EH (cell line): ENCODE data around the gene CBX2.
"Not testable (repeated sequence)": the region's sequence is repeated elsewhere in the genome, so short reads cannot be mapped to it uniquely, and the experiment has no call there.

Experiments used
- DNase-seq: peaks from one replicate; pipeline ENCODE4 v3.0.0-alpha.2; 2015; ENCODE audit warnings: low read depth

Gene CBX2

DNA sequence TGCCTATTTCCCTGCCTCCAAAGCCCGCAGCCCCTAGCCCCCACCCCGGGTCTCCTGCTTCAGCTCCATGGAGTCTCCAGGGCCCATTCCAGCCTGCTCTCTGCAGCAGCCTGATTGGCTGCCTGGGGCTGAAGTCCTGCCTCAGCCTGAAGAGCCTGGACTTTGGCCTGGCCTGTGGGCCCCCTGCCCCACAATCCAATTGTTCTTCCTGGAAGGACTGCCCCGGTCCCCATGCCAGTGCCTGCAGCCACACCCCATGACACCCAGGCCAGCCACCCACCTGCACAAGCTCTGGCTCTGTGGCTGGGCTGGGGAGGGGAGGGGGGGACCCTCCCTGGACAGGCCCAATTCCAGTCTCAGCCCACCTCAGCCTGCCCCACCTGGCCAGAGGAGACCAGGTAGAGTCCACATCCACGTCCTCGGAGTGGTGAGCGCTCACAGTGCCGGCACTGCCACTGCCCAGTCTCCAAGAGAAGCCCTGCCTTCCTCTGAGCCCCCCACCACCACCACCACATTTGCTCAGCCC, 34.9 kb upstream of the CBX2 start:
- no peak for DNase-seq

DNA sequence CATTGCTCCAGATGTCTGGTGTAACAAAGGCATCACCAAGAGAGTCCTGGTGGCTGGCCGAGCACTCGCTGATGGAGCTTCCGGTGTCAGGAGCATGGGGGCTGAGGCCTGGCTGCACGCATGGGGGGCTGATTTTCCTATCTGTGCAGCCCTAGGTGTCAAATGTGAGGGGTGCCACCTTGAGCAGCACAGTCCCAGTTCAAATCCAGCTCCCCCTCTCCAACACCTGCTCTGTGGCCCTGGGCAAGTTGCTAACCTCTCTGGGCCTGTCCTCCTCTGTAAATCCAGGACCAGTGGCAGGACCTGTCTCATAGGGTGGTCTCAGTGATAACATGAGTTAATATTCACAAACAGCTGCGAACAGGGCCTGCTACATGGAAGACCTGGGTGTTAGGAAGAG, 34.3 kb upstream of the CBX2 start:
- DNase-seq: no peak

DNA sequence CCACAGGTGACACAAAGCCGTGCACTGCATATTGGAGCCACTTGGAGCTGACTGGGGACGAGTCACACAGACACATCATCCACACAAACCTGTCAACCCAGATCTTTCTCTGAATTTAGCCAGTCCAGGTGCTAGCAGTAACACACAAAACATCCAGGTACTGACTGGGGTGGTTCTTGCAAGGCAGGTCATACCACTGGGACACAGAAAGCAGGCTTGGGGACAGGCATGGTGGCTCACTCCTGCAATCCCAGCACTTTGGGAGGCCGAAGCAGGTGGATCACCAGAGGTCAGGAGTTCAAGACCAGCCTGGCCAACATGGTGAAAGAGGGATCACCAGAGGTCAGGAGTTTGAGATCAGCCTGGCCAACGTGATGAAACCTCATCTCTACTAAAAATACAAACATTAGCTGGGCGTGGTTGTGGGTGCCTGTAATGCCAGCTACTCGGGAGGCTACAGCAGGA, 32.3 kb upstream of the CBX2 start:
- DNase-seq: no peak

DNA sequence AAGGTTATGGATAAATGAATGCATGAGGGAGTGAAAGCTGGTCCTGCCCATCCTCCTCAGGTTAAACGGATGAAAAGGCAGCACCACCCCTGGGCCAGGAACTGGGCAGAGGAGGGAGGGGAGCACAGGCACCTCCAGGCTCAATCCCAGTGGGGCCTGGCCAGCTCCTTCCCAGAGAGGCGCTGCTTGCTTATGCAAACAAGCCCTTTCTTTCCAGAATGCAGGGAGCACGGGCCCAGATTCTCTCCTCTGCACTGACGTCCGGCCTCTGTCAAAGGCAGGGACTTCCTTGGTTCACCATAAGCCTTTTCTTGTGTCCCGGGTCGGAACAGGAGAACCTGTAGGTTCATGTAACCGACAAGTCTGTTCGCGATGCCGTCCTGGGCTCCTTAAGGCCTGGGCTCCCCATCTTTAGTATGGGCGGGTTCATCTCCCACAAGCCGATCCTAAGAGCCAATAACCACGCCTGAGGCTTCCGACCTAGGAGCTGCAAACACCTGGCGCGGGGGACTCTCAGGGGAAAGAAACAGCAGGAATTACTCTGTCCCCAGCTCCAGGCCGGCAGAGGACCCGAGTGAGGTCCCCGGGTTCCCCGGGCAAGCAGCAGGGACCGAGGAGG, 30.9 kb upstream of the CBX2 start:
- DNase-seq: peak; percentile 4

DNA sequence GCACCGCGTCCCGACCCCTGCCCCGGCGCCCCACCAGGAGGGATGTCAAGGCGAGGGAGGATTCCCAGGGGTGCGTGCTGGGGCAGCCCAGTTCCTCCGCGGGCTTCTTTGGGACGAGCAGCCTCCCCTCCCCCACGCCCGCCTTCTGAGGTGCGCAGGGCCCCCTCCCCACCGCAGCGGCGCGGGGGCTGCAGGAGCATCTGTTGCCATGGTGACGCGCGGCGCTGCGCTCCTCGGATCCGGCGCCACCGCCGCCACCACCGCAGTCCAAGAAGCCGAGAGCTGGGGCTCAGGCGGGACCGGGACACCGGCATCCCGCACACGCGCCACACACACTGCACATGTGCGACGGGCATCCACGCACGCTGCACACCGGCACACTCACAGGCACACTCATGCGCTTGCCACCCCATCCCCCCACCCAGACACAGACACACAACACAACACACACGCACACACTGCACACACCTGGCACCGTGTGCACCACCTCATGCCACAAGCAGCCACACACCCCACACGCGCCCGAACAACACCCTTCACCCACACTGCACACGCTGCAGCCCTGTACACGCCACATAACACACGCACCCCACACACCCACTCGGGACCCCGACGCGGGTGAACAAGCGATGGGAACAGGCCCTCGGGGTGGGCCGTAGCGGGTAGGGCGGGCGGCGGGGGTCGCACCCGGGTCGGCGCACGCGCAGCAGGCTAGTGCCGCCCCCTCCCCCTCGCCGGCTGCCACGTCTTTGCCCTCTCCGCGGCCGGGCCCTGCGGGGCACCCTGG, 30.2 kb upstream of the CBX2 start:
- no peak for DNase-seq

DNA sequence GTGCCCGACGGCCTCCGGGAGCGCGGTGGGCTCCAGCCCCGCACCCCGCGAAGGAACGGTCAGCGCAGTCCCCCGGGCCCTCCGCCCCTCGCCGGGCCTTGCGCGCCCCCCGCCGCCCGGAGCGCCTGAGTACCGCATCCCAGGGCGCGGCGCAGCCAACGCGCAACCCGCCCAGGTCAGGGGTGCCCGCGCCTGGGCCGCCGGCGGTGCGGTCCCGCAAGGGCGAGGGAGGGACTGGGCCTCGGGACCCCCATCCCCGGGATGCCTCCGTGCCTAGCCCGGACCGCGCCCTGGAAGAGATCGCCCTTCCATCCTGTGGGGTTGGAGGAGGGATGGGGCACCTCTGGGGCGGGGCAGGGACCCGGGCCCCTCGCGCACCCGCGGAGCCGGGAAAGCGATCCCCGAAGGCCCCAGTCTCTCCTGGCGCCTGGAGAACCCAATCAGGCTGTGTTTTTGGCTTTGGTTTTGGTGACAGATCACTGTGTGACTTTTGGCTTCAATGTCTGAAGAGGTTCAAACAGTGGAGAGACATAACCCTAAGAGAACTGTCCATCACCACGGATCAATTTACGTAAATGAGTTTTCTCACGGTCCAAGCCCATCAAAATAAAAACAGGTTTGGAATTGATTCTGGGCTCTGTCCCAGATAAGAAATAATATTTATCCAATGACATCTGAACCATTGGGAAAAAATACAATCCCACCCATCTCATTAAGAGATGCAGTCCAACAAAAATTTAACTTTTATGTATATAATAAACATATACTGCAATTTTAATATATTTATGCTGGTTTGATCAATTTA, 29.5 kb upstream of the CBX2 start:
- no peak for DNase-seq

DNA sequence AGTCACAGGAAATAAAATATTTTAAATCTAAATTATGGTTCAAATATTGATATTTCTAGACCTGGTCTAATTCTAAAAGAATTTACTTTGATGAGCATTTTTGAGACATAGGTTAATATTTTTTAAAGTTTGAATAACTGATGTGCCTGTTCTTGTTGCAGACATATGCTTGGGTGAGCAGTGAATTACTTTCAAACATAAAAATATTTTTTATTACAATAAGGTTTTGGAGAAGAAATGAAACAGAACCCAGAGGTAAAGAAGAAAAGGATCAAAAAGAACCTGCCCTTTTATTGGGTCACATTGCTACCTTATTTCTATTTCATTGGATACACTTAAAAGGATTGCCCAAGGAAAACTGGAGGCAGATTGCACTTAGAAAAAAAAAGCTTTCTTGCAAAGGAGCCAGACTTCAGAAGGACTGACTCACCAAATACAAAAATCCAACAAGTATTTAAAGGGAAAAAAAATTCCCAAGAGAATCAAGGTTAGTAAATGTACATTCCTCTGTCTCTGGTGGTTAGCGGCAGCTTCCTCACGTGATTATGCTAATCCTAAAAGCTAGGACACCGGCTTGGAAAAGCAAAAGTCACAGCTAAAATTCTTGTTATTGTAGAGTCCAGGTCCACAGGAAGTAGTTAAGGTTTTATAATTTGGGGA, 28.7 kb upstream of the CBX2 start:
- peak; percentile 60 for DNase-seq

DNA sequence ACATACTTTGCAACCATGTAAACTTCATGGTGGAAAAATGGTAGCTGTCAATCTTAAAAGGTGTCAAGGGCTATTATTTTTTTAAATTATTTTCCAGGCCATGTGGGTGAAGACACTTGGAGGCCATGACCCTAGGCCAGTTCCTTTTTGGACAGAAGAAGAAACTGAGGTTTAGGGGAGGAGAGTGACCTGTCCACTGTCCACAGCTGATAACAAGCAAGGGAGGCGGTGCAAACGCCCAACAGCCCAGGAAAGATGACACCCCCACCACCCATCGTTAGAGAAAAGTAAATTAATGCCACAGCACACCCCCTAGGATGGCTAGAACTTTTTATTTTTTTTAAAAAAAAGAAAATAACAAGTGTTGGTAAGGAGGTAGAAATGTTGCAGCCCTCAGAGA, 28.0 kb upstream of the CBX2 start:
- DNase-seq: no peak

DNA sequence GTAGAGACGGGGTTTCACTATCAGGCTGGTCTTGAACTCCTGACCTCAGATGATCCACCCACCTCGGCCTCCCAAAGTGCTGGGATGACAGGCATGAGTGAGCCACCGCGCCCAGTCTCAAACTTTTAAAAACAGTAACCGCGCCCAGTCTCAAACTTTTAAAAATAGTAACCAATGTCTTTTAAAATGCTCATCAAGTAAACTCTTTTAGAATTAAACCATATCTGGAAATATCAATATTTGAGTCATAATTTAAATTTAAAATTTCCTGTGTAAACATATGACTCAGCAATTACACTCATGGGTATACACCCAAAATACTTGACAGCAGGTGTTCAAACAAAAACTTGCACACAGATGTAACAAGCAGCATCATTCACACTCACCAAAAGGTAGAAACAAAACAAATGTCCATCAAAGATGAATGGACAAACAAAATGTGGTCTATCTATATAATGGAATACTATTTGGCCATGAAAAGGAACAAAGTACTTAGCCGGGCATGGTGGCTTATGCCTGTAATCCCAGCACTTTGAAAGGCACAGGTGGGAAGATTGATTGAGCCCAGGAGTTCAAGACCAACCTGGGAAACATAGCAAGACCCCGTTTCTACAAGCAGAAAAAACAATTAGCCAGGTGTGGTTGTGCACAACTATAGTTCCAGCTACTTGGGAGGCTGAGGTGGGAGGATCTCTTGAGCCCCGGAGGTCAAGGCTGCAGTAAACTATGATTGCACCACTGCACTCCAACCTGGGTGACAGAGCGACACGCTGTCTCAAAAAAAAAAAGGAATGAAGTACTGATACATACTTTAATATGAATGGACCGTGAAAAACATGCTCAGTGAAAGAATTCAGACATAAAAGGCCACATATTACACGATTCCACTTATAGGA, 27.1 kb upstream of the CBX2 start:
- no peak for DNase-seq

DNA sequence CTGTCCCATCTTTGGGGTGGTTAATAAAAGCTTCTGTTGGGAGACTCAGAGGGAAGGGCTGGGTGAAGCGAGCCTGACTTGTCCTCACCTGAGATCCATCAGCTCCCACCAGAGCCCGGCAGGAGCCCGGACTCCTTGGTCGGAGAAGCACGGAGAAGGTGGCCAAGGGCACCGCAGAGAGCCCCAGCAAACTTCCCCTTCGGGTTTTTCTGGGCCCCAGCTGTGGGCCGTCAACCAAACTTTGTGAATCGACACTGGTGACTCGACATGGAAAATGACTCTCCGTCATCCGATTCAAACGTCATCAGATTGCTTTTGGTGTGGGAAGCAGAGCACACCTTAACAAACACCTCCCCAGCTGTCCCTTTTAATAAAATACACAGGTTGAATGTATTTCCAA, 25.8 kb upstream of the CBX2 start:
- DNase-seq: no peak

DNA sequence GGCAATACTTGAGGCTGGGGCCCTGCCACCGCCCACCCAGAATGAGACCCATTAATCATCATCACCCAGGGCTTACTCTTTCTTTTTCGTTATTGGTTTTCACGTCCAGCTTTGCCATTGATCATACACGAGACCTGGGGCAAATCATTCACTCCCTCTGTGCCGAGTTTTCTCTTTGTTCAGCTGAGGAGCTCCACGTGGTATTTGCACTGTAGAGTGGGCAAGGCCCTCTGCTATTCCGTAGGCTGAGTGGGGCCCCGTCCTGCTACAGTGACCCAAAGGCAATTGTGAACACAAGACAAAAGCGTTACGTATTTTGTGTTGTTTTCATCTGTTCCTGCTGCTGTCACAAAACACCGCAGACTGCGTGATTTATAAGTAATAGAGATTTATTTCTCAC, 23.6 kb upstream of the CBX2 start:
- DNase-seq: no peak

DNA sequence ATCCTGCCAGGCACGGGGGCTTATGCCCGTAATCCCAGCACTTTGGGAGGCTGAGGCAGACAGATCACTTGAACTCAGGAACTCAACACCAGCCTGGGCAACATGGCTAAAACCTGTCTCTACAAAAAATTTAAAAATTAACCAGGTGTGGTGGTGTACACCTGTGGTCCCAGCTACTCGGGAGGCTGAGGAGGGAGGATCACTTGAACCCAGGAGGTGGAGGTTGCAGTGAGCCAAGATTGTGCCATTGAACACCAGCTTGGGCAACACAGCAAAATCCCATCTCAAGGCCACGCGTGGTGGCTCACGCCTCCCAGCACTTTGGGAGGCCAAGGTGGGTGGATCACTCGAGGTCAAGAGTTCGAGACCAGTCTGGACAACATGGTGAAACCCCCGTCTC, 23.0 kb upstream of the CBX2 start:
- DNase-seq: not testable (repeated sequence)

DNA sequence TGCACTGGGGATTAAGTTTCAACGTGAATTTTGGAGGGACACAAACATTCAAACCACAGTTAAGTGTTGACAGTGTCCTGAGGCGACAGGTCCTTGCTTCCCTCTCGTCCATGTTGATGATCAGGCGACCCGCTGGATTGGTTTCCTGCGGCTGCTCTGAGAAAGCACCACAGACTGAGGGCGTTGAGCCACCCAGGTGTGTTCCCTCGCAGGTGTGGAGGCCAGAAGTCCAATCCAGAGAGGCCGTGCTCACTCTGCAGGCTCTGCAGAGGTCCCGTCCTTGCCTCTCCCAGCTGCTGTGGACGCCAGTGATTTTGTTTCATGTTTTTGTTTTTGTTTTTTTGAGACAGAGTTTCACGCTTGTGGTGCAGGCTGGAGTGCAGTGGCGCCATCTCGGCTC, 22.4 kb upstream of the CBX2 start:
- DNase-seq: no peak

DNA sequence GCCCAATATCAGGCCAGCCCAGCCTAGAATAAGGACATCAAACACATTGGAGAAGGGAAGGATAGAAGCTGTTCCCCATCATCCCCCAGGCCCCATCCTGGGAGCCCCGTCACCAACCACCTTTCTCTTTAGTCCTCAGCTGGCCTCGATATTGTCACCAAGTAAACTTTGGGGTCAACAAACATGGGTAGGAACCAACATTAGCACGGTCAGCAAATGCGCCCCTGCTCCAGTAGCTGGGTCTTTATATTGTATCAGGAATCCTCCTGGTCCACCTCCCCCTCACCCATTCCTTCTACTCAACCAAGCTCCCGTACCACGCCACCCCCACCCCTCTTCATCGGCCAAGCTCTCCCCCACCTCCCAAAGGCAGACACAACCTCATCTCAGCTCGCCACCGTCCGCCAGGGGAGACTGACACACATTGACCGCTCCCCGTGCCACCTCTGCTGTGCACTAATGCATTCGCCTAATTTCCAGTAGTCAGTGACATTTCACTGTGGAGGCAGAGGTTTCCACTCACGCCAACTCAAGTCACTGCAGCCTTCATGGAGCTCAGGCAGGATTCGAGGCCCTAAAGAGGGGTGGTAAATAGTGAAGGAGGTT, 20.7 kb upstream of the CBX2 start:
- no peak for DNase-seq

DNA sequence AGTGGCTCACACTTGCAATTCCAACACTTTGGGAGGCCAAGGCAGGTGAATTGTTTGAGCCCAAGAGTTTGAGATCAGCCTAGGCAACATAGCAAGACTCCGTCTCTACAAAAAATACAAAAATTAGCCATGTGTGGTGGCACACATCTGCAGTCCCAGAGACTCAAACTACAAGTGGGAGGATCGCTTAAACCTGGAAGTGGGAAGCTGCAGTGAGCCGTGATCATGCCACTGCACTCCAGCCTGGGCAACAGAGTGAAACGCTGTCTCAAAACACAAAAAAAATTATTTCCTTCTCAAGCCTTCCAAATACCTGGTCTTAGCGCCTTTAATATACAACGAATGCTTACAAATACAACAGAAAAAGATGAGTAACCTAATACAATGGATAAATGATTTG, 19.7 kb upstream of the CBX2 start:
- DNase-seq: no peak

DNA sequence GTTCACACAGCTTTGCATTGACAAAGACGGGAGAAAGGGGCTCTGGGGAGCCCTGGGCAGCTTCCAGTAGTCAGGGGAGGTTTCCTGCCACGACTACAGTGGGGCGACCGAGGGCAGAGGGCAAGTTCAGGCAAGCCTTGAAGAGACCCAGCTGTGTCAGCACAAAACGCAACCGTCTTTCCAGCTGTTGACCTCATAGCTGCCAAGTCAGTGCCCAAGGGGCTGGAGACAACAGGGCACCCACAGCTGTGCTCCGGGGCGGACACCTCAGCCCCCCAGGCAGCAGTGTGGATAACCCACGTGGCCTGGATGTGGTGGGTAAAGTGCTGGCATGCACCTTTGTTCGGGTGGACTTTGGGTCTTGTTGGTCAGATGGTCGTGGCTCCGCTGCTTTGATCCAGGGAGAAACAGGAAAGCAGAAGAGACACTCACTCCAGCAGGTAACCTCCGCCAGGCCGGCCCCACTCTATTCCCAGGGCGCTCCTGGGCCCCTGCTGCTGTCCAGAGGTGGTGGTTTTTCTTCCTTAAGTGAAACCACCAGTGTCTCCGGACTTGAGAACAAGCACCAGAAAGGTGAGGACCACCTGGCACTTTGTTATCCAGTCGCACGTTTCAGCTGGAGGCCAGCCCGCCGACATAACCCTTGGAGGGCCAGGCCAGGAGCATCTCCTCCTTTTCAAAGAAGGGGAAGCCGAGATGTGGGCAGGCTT, 17.6 kb upstream of the CBX2 start:
- no peak for DNase-seq

DNA sequence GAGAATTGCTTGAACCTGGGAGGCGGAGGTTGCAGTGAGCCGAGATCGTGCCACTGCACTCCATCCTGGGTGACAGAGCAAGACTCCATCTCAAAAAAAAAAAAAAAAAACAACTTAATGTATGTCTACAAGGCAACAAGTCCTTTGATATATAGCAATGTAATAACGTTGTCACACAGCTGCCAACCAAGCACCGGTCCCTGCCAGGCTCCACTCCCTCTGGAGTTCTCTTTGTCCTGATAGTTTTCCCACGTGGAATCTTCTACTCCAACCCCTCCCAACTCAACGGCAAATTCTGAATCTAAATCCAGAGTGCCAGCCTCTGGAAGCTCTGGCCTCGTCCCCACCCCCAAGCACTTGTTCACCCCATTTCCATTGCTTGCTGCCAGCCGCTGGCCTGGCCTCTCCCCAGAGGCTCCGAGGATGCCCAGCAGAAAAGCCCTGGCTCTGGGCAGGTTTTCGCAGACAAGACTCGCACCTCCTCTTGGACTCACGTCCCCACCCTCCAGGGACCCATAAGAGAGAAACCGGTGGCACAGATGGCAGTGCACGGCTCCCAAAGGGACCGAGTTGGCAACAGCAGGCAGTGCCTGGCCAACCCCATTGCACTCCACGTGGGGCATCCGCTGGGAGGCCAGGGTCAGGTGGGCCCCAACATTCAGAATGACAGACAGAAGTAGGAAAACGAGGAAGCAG, 15.9 kb upstream of the CBX2 start:
- DNase-seq: no peak

DNA sequence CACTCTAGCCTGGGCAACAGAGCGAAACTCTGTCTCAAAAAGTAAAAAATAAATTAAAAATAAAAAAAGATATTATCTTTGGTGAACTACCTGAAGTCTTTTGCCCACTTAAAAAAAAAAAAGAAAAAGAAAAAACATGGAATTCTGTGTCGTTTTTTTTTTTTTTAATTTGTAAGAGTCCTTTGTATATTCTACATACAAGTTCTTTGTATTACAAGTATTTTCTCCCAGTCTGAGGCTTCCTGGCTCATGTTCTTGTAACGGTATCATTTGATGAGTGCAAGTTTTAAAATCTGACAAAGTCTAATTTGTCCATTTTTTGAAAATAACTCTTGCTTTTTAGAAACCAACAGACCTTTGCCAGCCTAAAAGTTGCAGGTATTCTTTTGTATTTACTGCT, 12.2 kb upstream of the CBX2 start:
- no peak for DNase-seq
